GM13976 (cell line): ENCODE measurements around the gene OCSTAMP.

Source experiments
- DNase-seq: peaks from one replicate; pipeline ENCODE4 v3.0.0; 2012; ENCODE audit warnings: low spot score
- in situ Hi-C: fragments of 300-500 bp; cut with MboI; formaldehyde crosslinking; loops from one replicate; pipeline ENCODE4 v1.12.0; 2022; ENCODE audit warnings: low sequenced_read_pairs, mixed read lengths, inconsistent platforms; ENCODE audit not compliant: unreplicated experiment
- TF ChIP-seq, protein P1 (sequence below): IDR thresholded peaks from 2 replicates; pipeline ENCODE4 v1.5.1; 2012; ENCODE audit warnings: borderline replicate concordance, mild to moderate bottlenecking; ENCODE audit not compliant: insufficient read depth; ENCODE audit errors: extremely low read depth, missing control alignments, control extremely low read depth

Gene OCSTAMP

DNA sequence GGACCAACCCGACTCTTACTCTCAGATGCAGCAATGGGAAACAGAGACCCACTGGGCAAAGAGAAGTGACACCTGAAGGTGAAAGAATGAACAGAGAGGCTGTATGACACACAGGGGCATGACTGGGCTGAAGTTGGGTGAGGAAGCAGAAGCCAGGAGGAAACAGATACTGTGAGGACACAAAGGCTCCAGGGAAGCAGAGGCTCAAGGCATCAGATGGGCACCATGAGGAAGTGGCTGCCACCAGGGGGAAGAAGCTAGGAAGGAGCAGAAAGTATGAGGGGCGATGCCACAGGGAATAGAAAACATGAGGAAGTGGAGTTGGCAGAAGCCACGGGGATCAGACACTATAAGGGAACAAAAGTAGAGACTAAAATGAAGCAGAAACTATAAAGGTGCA lies 30.9 kb upstream of the OCSTAMP start:
- TF ChIP-seq, protein P1, sequence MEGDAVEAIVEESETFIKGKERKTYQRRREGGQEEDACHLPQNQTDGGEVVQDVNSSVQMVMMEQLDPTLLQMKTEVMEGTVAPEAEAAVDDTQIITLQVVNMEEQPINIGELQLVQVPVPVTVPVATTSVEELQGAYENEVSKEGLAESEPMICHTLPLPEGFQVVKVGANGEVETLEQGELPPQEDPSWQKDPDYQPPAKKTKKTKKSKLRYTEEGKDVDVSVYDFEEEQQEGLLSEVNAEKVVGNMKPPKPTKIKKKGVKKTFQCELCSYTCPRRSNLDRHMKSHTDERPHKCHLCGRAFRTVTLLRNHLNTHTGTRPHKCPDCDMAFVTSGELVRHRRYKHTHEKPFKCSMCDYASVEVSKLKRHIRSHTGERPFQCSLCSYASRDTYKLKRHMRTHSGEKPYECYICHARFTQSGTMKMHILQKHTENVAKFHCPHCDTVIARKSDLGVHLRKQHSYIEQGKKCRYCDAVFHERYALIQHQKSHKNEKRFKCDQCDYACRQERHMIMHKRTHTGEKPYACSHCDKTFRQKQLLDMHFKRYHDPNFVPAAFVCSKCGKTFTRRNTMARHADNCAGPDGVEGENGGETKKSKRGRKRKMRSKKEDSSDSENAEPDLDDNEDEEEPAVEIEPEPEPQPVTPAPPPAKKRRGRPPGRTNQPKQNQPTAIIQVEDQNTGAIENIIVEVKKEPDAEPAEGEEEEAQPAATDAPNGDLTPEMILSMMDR = no peak
- in situ Hi-C loops = no loop called here
- no peak for DNase-seq

DNA sequence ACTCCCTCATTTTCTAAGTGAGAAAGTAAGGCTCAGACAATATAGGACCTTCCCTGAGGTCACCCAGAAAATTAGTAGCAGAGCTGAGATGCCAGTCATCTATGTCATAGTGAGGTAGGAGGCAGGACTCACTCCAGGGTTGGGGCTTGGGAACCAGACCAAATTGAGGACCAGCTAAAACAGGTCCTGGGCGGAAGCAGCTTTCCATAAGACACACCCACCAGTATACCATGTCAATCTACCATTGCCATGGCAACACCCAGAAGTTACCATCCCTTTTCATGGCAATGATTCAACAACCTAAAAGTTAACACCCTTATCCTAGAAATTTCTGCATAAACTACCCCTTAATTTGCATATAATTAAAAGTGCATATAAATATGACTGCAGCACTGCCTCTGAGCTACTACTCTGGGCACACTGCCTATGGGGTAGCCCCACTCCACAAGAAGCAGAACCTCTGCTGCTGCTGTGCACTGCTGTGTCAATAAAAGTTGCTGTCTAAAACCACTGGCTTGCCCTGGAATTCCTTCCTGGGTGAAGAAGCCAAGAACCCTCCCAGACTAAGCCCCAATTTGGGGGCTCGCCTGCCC lies 30.3 kb upstream of the OCSTAMP start:
- in situ Hi-C loops = no loop called here
- TF ChIP-seq, protein P1 = no peak
- no peak for DNase-seq

DNA sequence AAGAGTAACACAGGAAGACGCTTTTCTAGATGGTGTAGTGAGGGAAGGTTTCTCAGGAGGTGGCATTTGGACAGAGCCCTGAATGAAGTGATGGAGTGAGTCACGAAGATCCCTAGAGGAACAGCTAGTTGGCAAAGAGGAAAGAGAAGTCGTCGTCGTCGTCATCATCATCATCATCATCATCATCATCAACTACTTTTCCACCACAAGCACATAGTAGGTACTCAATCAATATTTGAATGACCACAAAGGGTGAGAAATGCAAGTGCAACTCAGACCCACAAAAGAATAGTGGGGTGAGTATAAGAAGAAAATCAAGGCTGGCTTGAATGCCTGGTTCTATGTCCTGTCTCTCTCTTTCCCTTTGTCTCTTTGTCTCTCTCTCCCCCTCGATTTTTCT lies 28.3 kb upstream of the OCSTAMP start:
- TF ChIP-seq, protein P1 = no peak
- DNase-seq = no peak
- in situ Hi-C loops = no loop called here

DNA sequence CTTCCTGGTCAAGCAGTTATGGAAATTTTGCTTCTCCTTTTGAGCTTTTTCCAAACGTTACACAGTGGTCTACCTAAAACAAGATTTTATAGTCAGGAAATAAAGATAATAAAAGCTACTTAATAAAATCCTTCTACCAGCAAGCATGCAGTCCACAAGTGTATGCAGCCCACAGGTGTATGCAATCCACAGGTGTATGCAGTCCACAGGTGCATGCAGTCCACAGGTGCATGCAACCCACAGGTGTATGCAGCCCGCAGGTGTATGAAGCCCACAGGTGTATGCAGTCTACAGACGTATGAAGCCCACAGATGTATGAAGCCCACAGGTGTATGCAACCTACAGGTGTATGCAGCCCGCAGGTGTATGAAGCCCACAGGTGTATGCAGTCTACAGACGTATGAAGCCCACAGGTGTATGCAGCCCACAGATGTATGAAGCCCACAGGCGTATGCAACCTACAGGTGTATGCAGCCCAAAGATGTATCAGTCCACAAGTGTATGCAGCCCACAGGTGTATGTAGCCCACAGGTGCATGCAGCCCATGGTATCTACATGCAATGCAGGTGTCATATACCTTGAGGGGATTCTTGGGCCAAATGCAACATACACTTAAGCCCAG lies 26.4 kb upstream of the OCSTAMP start:
- TF ChIP-seq, protein P1 = no peak
- no peak for DNase-seq
- in situ Hi-C loops = no loop called here

DNA sequence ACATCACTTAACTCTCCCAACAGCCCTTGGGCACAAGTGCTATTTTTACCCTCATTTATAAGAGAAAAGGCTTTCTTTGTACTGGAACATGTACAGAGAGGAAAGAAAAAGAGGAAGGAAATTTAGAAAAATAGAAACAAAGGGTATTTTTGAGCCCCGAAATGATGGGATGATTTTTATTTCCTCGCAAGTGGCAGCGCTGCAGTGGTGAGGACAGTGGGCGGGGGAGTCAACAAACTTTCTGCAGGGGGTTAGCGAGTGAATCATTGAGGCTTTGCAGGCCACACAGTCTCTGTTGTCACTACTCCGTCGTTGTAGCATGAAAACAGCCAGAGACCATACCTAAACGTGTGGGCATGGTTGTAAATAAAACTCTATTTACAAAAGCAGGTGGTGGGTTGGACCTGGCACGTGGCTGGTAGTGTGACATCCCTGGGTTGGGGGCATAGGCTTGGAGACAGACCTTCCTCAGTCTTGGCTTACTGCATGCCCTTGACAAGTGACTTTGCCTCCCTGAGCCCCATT lies 25.5 kb upstream of the OCSTAMP start:
- in situ Hi-C loops = no loop called here

DNA sequence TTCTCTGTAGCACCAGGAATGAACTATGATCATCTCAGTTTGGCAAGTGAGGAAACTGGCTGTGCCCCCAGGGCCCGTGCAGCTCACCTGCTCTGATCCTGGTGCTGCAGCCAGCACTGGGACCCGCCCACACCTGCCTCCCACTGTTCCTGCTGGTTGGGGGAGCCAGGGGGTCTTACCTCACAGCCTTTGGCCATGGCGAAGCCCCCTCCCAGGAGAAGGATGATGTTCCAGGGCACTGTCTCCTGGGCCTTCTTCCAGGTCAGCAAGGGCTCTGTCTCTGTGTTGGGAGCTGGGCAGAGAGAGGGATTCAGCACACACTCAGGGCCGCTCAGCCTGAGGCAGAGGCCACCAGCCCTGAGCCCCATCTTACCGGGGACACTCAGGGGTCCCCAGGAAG lies 24.9 kb upstream of the OCSTAMP start:
- TF ChIP-seq, protein P1 = no peak
- no peak for DNase-seq
- in situ Hi-C loops = no loop called here

More for the DNA sequence above, 25.5 kb upstream of the OCSTAMP start:
- no peak for DNase-seq
- TF ChIP-seq, protein P1 = no peak
